Trophoblast cell (in vitro differentiated cells and primary cell): Measurements from ENCODE around the gene FRMD4A.
A peak's percentile ranks its signal among the peaks of the same experiment; 100 is the strongest.

ENCODE experiments used
- DNase-seq, 2 donors: peaks; one replicate each; pipeline ENCODE4 v3.0.0-alpha.2; 2016
- H2AFZ ChIP-seq: 2 replicates; pipeline ENCODE4 v1.6.1; 2013; ENCODE audit warnings: low read length, moderate library complexity, mild to moderate bottlenecking; ENCODE audit not compliant: insufficient read depth, poor library complexity
- H2AK5ac ChIP-seq: 2 replicates; pipeline ENCODE4 v1.6.1; 2013; ENCODE audit warnings: mild to moderate bottlenecking, low read length
- H2BK120ac ChIP-seq: 2 replicates; pipeline ENCODE4 v1.6.1; 2013; ENCODE audit warnings: low read length, mild to moderate bottlenecking, moderate library complexity; ENCODE audit not compliant: insufficient read depth, poor library complexity
- H2BK12ac ChIP-seq: 2 replicates; pipeline ENCODE4 v1.6.1; 2013; ENCODE audit warnings: mild to moderate bottlenecking, low read length, moderate library complexity
- H2BK5ac ChIP-seq: 2 replicates; pipeline ENCODE4 v1.6.1; 2013; ENCODE audit warnings: low read length, low read depth, moderate library complexity, mild to moderate bottlenecking; ENCODE audit not compliant: poor library complexity
- H3K14ac ChIP-seq: 2 replicates; pipeline ENCODE4 v1.6.1; 2013; ENCODE audit warnings: mild to moderate bottlenecking, low read length
- H3K18ac ChIP-seq: 2 replicates; pipeline ENCODE4 v1.6.1; 2013; ENCODE audit warnings: mild to moderate bottlenecking, low read length
- H3K23ac ChIP-seq: 2 replicates; pipeline ENCODE4 v1.6.1; 2013; ENCODE audit warnings: low read length
- H3K27ac ChIP-seq: 2 replicates; pipeline ENCODE4 v1.5.1; 2013; ENCODE audit warnings: low read depth, mild to moderate bottlenecking, inconsistent platforms, low read length, moderate library complexity
- H3K27me3 ChIP-seq: 2 replicates; pipeline ENCODE4 v1.6.1; 2013; ENCODE audit warnings: inconsistent platforms, mild to moderate bottlenecking, low read length, moderate library complexity; ENCODE audit not compliant: insufficient read depth
- H3K36me3 ChIP-seq, 2 experiments: 1 replicate in 1 of 2; 2 replicates in 1 of 2; pipeline ENCODE4 v1.6.1; 2013; ENCODE audit warnings: low read length in 2 of 2, mild to moderate bottlenecking in 2 of 2, moderate library complexity in 1 of 2; ENCODE audit not compliant: insufficient read depth in 2 of 2, control insufficient read depth in 1 of 2
- H3K4ac ChIP-seq: 2 replicates; pipeline ENCODE4 v1.6.1; 2013; ENCODE audit warnings: low read depth, mild to moderate bottlenecking, low read length, moderate library complexity
- H3K4me1 ChIP-seq, 2 experiments: 1 replicate in 1 of 2; 2 replicates in 1 of 2; pipeline ENCODE4 v1.6.1; 2013; ENCODE audit warnings: low read length in 2 of 2, mild to moderate bottlenecking in 2 of 2, moderate library complexity in 1 of 2; ENCODE audit not compliant: insufficient read depth in 2 of 2, control insufficient read depth in 1 of 2
- H3K4me2 ChIP-seq: 2 replicates; pipeline ENCODE4 v1.6.1; 2013; ENCODE audit warnings: inconsistent platforms, mild to moderate bottlenecking, low read length, moderate library complexity
- H3K4me3 ChIP-seq: 2 replicates; pipeline ENCODE4 v1.5.1; 2013; ENCODE audit warnings: mild to moderate bottlenecking, low read depth, low read length, inconsistent platforms
- H3K79me1 ChIP-seq: one replicate; pipeline ENCODE4 v1.6.1; 2013; ENCODE audit warnings: low read length
- H3K79me2 ChIP-seq: 2 replicates; pipeline ENCODE4 v1.6.1; 2013; ENCODE audit warnings: low read length, mild to moderate bottlenecking; ENCODE audit not compliant: control insufficient read depth, insufficient read depth, poor library complexity
- H3K9ac ChIP-seq: 2 replicates; pipeline ENCODE4 v1.6.1; 2013; ENCODE audit warnings: mild to moderate bottlenecking, low read length
- H3K9me3 ChIP-seq: 2 replicates; pipeline ENCODE4 v1.6.1; 2013; ENCODE audit warnings: low read depth, mild to moderate bottlenecking, control low read depth, inconsistent platforms, low read length; ENCODE audit not compliant: insufficient read depth
- H4K12ac ChIP-seq: 2 replicates; pipeline ENCODE4 v1.6.1; 2013; ENCODE audit warnings: low read depth, mild to moderate bottlenecking, low read length, moderate library complexity
- H4K8ac ChIP-seq: 2 replicates; pipeline ENCODE4 v1.6.1; 2013; ENCODE audit warnings: low read depth, mild to moderate bottlenecking, low read length, moderate library complexity
- H4K91ac ChIP-seq: one replicate; pipeline ENCODE4 v1.6.1; 2013; ENCODE audit warnings: low read depth, mild to moderate bottlenecking, low read length, moderate library complexity
- WGBS: extraction: QIAGEN DNeasy Blood & Tissue Kit; methylation state at CpG from one replicate; pipeline ENCODE4 v1.1.7; 2013; ENCODE audit warnings: missing lambda C conversion rate; ENCODE audit not compliant: insufficient read length, insufficient coverage; ENCODE audit errors: extremely low coverage; 5-methylcytosine and 5-hydroxymethylcytosine counted together

FRMD4A gene

GRCh38 chr10:13758756-13759155, 572.0 kb downstream of the FRMD4A start:
- no peak overlapping the region for H3K4me3 ChIP-seq
- no peak for DNase-seq
- no peak overlapping the region for H4K12ac ChIP-seq
- H3K23ac ChIP-seq: no peak overlapping the region
- no peaks in the 10 kb centered on the region for H3K27me3 ChIP-seq
- H4K91ac ChIP-seq: peak overlapping the region; percentile 87
- H3K4me1 ChIP-seq: peaks cover 3 to 8% of the 10 kb centered on the region in 2 experiments
- peak overlapping the region; percentile 69 for H2BK12ac ChIP-seq
- no peak overlapping the region for H3K18ac ChIP-seq
- H3K14ac ChIP-seq: no peak overlapping the region
- H3K79me2 ChIP-seq: no peaks in the 10 kb centered on the region
- H3K27ac ChIP-seq: peak overlapping the region; percentile 51
- H2BK5ac ChIP-seq: peak overlapping the region; percentile 82
- no peak overlapping the region for H3K9ac ChIP-seq
- no CpG with 5 or more reads among the region's 5 CpGs for WGBS
- H3K9me3 ChIP-seq: no peaks in the 10 kb centered on the region
- no peak overlapping the region for H3K4me2 ChIP-seq
- no peaks in the 10 kb centered on the region for H3K36me3 ChIP-seq
- H4K8ac ChIP-seq: no peak overlapping the region
- H2BK120ac ChIP-seq: peak overlapping the region; percentile 70
- no peak overlapping the region for H3K4ac ChIP-seq
- H2AFZ ChIP-seq: no peak overlapping the region
- peaks cover 13% of the 10 kb centered on the region for H3K79me1 ChIP-seq
- no peak overlapping the region for H2AK5ac ChIP-seq

- Histone ChIP-seq H3K36me3 (no peaks in the 10 kb centered on the region), H2BK12ac (no peak overlapping the region), H3K4me3 (no peak overlapping the region), H3K79me1 (peaks cover 13% of the 10 kb centered on the region), H4K91ac (peak overlapping the region; percentile 52), H3K9ac (no peak overlapping the region), H4K8ac (no peak overlapping the region), H2AFZ (no peak overlapping the region), H3K14ac (no peak overlapping the region), H3K27me3 (no peaks in the 10 kb centered on the region), H2BK120ac (no peak overlapping the region), H3K18ac (peak overlapping the region; percentile 54), H3K9me3 (no peaks in the 10 kb centered on the region), H4K12ac (no peak overlapping the region), H3K4me2 (no peak overlapping the region), H3K4me1 (peaks cover 3 to 8% of the 10 kb centered on the region in 2 experiments), H3K4ac (no peak overlapping the region), H3K27ac (peak overlapping the region; percentile 51), H3K79me2 (no peaks in the 10 kb centered on the region), H2BK5ac (peak overlapping the region; percentile 82), H2AK5ac (no peak overlapping the region), H3K23ac (no peak overlapping the region)
- DNase-seq: peak; percentile 73 to 81
- WGBS: no CpG with 5 or more reads among the region's 3 CpGs
Observed at GRCh38 chr10:13758312-13758711, 572.4 kb downstream of the FRMD4A start.

DNA sequence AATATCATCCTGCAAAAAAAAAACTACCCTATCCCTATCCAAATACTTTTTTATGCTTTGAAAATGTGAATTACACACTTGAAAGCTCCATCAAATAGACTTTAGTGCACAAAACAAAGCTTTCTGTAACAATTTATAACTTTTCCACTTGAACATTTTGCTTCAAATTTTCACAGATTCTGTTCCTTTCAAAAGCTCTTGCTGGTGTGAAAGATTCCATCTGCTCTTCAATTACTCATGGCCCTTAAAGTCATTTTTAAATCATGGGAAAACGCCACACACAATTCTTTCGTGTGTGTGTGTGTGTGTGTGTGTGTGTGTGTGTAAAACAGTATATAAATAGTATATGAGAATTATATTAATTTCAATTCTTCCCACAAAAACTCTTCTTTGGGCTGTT, 576.4 kb downstream of the FRMD4A start:
- Histone ChIP-seq H2BK5ac (no peak overlapping the region), H2BK12ac (no peak overlapping the region), H3K4me3 (no peak overlapping the region), H4K8ac (no peak overlapping the region), H4K12ac (no peak overlapping the region), H2BK120ac (no peak overlapping the region), H3K4me2 (no peak overlapping the region), H3K14ac (no peak overlapping the region), H3K27ac (no peak overlapping the region), H3K18ac (no peak overlapping the region), H3K79me2 (no peaks in the 10 kb centered on the region), H3K4ac (no peak overlapping the region), H3K36me3 (no peaks in the 10 kb centered on the region), H3K79me1 (peaks cover 7% of the 10 kb centered on the region), H4K91ac (no peak overlapping the region), H2AFZ (no peak overlapping the region), H3K9me3 (no peaks in the 10 kb centered on the region), H3K27me3 (no peaks in the 10 kb centered on the region), H3K4me1 (peaks cover 3 to 8% of the 10 kb centered on the region in 2 experiments), H3K9ac (no peak overlapping the region), H3K23ac (no peak overlapping the region), H2AK5ac (no peak overlapping the region)
- no peak for DNase-seq
- no CpG with 5 or more reads among the region's 2 CpGs for WGBS

GRCh38 chr10:13751191-13751764, 579.4 kb downstream of the FRMD4A start:
- H3K9me3 ChIP-seq: no peaks in the 10 kb centered on the region

More at GRCh38 chr10:13751191-13751764, 579.4 kb downstream of the FRMD4A start:
- H3K9ac ChIP-seq: no peak overlapping the region
- no peak for DNase-seq
- no peak overlapping the region for H3K27ac ChIP-seq
- H4K12ac ChIP-seq: no peak overlapping the region
- H4K91ac ChIP-seq: no peak overlapping the region
- H2BK12ac ChIP-seq: no peak overlapping the region
- no peak overlapping the region for H3K4me3 ChIP-seq
- no peaks in the 10 kb centered on the region for H3K79me1 ChIP-seq
- no peak overlapping the region for H3K18ac ChIP-seq
- H4K8ac ChIP-seq: no peak overlapping the region
- no peak overlapping the region for H3K4ac ChIP-seq
- H3K23ac ChIP-seq: no peak overlapping the region
- H3K14ac ChIP-seq: no peak overlapping the region
- H3K36me3 ChIP-seq: no peaks in the 10 kb centered on the region
- H3K4me1 ChIP-seq: no peaks in the 10 kb centered on the region
- no peak overlapping the region for H2AFZ ChIP-seq
- no CpG with 5 or more reads among the region's 4 CpGs for WGBS
- no peak overlapping the region for H3K4me2 ChIP-seq
- H3K79me2 ChIP-seq: no peaks in the 10 kb centered on the region
- H2BK5ac ChIP-seq: no peak overlapping the region
- H3K27me3 ChIP-seq: no peaks in the 10 kb centered on the region
- H2BK120ac ChIP-seq: no peak overlapping the region
- H2AK5ac ChIP-seq: no peak overlapping the region
